Natural killer cell (primary cell): ENCODE data around the gene IKBKE. TPM values are rescaled to one million over a fixed set of nuclear protein-coding genes. Genes with fewer than 3 reads are reported as not detected.
A peak's percentile ranks its signal among the peaks of the same experiment; 100 is the strongest.

Source experiments
- ATAC-seq, 3 donors: fragments of 150-1000 bp in 2 of 3; fragments of 200-7000 bp in 1 of 3; cut with Tn5 transposase; 1 replicate in 1 of 3; 2 replicates in 2 of 3; pipeline ENCODE4 v1.10.0; 2021; ENCODE audit warnings: mild to moderate bottlenecking in 2 of 3, moderate library complexity in 2 of 3
- DNase-seq, 2 donors: peaks; one replicate each; pipeline versions ENCODE4 v3.0.0 to v3.0.0-alpha.2; 2013 to 2021; ENCODE audit warnings: mixed read lengths in 1 of 2
- H3K27ac ChIP-seq: one replicate; pipeline ENCODE4 v1.5.1; 2013; ENCODE audit warnings: mild to moderate bottlenecking, low read length
- H3K27me3 ChIP-seq: one replicate; pipeline ENCODE4 v1.6.1; 2013; ENCODE audit warnings: low read length; ENCODE audit not compliant: control insufficient read depth, insufficient read depth
- H3K36me3 ChIP-seq: one replicate; pipeline ENCODE4 v1.6.1; 2013; ENCODE audit warnings: low read length; ENCODE audit not compliant: control insufficient read depth, insufficient read depth
- H3K4me1 ChIP-seq: one replicate; pipeline ENCODE4 v1.6.1; 2013; ENCODE audit warnings: low read length; ENCODE audit not compliant: control insufficient read depth, insufficient read depth
- H3K4me3 ChIP-seq: one replicate; pipeline ENCODE4 v1.5.1; 2013; ENCODE audit warnings: low read length
- H3K9me3 ChIP-seq: one replicate; pipeline ENCODE4 v1.6.1; 2013; ENCODE audit warnings: low read length; ENCODE audit not compliant: control insufficient read depth, insufficient read depth
- H3K27ac Mint-ChIP-seq, 2 donors: one replicate each; pipeline ENCODE4 v1.8.0; 2022; ENCODE audit warnings: mild to moderate bottlenecking in 2 of 2, mixed read lengths in 2 of 2, moderate library complexity in 1 of 2
- H3K27me3 Mint-ChIP-seq, 2 donors: one replicate each; pipeline ENCODE4 v1.8.0; 2022; ENCODE audit warnings: low read depth in 2 of 2, mixed read lengths in 2 of 2
- H3K36me3 Mint-ChIP-seq: one replicate; pipeline ENCODE4 v1.8.0; 2022; ENCODE audit warnings: mixed read lengths
- H3K4me1 Mint-ChIP-seq, 2 donors: one replicate each; pipeline ENCODE4 v1.8.0; 2022; ENCODE audit warnings: mixed read lengths in 2 of 2
- H3K4me3 Mint-ChIP-seq: one replicate; pipeline ENCODE4 v1.8.0; 2022; ENCODE audit warnings: mild to moderate bottlenecking, moderate library complexity, mixed read lengths
- H3K9me3 Mint-ChIP-seq, 2 donors: one replicate each; pipeline ENCODE4 v1.8.0; 2022; ENCODE audit warnings: mixed read lengths in 2 of 2
- CTCF ChIP-seq: fragments of 200-600 bp; IDR thresholded peaks from one replicate; pipeline ENCODE4 v1.8.0; 2022; ENCODE audit warnings: antibody characterized with exemption
- WGBS: methylation state at CpG from one replicate; pipeline ENCODE4 v1.1.7; 2013; ENCODE audit warnings: missing lambda C conversion rate; ENCODE audit not compliant: insufficient coverage; 5-methylcytosine and 5-hydroxymethylcytosine counted together
- intact Hi-C: fragments of 100-400 bp; cut with micrococcal nuclease; formaldehyde crosslinking; loops from one replicate; pipeline ENCODE4 v1.14.2; 2022
- total RNA-seq, 4 donors: library from RNA; stranded (reverse); fragments of 120-200 nt in 1 of 4; gene quantifications; one replicate each; pipeline versions ENCODE4 v1.2.3 to v1.2.4, GENCODE V29; 2013 to 2022

IKBKE gene
- total RNA-seq, 3 donors from 2014 or later (not counting 1 experiment from before 2014, with no cell fraction given), result 31.6 to 34.6 (median 32.2) TPM

GRCh38 chr1:206506405-206507283 is 36.4 kb downstream of the IKBKE start:
- Mint-ChIP-seq H3K4me3 (peak overlapping the region; percentile 82), H3K36me3 (no peaks in the 10 kb centered on the region), H3K27ac (peak overlapping the region; percentile 50 to 81), H3K4me1 (peaks cover 38 to 52% of the 10 kb centered on the region in 2 donors), H3K27me3 (peaks cover 0 to 6% of the 10 kb centered on the region in 2 donors), H3K9me3 (no peaks in the 10 kb centered on the region)
- Histone ChIP-seq H3K9me3 (no peaks in the 10 kb centered on the region), H3K27me3 (peaks cover 10% of the 10 kb centered on the region), H3K4me3 (peak overlapping the region; percentile 57), H3K27ac (no peak overlapping the region), H3K4me1 (peaks cover 43% of the 10 kb centered on the region), H3K36me3 (no peaks in the 10 kb centered on the region)
- ATAC-seq, result peak; percentile 47 to 63 (median 63)
- peak; percentile 58 for DNase-seq
- intact Hi-C loops, result loop anchor here (5.0 kb wide), 1 partner anchor 46 kb away; no protein-coding TSS in a partner anchor
- WGBS, result 10% methylated on average over 48 of the region's 48 CpGs
- no peak for TF ChIP-seq CTCF

DNA sequence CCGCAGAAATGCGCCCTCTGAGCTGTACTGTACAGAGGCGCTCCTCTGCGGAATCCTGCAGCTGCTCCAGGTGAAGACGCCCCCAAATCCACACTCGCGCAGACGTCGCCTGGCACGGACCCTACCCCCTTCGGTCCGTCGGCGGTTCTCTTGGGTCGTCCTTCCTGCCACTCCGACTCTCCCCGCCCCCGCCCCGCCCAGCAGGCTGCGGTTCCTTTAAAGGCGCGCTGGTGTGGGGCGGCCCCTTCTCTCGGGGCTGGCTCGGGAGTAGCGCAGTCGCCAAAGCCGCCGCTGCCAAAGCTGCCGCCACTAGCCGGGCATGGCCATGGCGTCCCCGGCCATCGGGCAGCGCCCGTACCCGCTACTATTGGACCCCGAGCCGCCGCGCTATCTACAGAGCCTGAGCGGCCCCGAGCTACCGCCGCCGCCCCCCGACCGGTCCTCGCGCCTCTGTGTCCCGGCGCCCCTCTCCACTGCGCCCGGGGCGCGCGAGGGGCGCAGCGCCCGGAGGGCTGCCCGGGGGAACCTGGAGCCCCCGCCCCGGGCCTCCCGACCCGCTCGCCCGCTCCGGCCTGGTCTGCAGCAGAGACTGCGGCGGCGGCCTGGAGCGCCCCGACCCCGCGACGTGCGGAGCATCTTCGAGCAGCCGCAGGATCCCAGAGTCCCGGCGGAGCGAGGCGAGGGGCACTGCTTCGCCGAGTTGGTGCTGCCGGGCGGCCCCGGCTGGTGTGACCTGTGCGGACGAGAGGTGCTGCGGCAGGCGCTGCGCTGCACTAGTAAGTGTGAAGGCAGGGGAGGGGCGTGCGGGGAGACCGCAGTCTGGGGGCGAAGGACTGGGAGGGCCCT is 37.2 kb downstream of the IKBKE start, which contains the start of gene RASSF5:
RASSF5 (plus strand) TSS at position 248 of the 846 bp plus-strand sequence; CDS start at position 320, 72 bp downstream.
- Histone ChIP-seq H3K4me1 (peaks cover 43% of the 10 kb centered on the region), H3K27me3 (peaks cover 10% of the 10 kb centered on the region), H3K9me3 (no peaks in the 10 kb centered on the region), H3K27ac (no peak within 1 kb of the TSS), H3K36me3 (no peaks in the 10 kb centered on the region), H3K4me3 (peak within 1 kb of the TSS; percentile 57)
- WGBS, result under 1% methylated on average over 97 of the region's 97 CpGs
- Mint-ChIP-seq H3K4me1 (peaks cover 38 to 52% of the 10 kb centered on the region in 2 donors), H3K36me3 (no peaks in the 10 kb centered on the region), H3K27me3 (peaks cover 0 to 6% of the 10 kb centered on the region in 2 donors), H3K9me3 (no peaks in the 10 kb centered on the region), H3K4me3 (peak within 1 kb of the TSS; percentile 82), H3K27ac (peak within 1 kb of the TSS; percentile 50 to 81)
- ATAC-seq, result peak; percentile 75 to 90 (median 84)
- TF ChIP-seq CTCF, result no peak
- intact Hi-C loops, result loop anchor here (5.0 kb wide), 1 partner anchor 45 kb away; no protein-coding TSS in a partner anchor
- peak; percentile 78 to 81 for DNase-seq

- H3K27ac ChIP-seq, result no peak overlapping the region
- no peak for ATAC-seq
- WGBS, result 54% methylated on average over 11 of the region's 15 CpGs
These were observed 38.0 kb downstream of the IKBKE start for GRCh38 chr1:206508130-206508889.

More at GRCh38 chr1:206508130-206508889, 38.0 kb downstream of the IKBKE start:
- DNase-seq, result no peak
- no peaks in the 10 kb centered on the region for H3K9me3 Mint-ChIP-seq
- peak overlapping the region; percentile 76 for H3K4me3 Mint-ChIP-seq
- intact Hi-C loops, result loop anchor here (5.0 kb wide), 1 partner anchor 44 kb away; no protein-coding TSS in a partner anchor
- H3K4me1 Mint-ChIP-seq, result peaks cover 36 to 47% of the 10 kb centered on the region in 2 donors
- H3K36me3 Mint-ChIP-seq, result no peaks in the 10 kb centered on the region
- Histone ChIP-seq H3K36me3 (no peaks in the 10 kb centered on the region), H3K27me3 (peaks cover 10% of the 10 kb centered on the region), H3K4me3 (peak overlapping the region; percentile 15), H3K9me3 (no peaks in the 10 kb centered on the region), H3K4me1 (peaks cover 43% of the 10 kb centered on the region)
- H3K27ac Mint-ChIP-seq, result peak overlapping the region in 1 of 2 donors; percentile 44
- no peak for TF ChIP-seq CTCF
- H3K27me3 Mint-ChIP-seq, result peaks cover 0 to 6% of the 10 kb centered on the region in 2 donors
